Mucosa of rectum (tissue), 2 donors: ENCODE measurements around the gene HMBS.
A peak's percentile ranks its signal among the peaks of the same experiment; 100 is the strongest.

Experiments
- H3K27ac ChIP-seq, 2 donors: one replicate each; pipeline ENCODE4 v1.7.0; 2013; ENCODE audit warnings: inconsistent platforms in 2 of 2, low read depth in 2 of 2, low read length in 2 of 2
- H3K27me3 ChIP-seq, 2 donors: one replicate each; pipeline ENCODE4 v1.7.0; 2013; ENCODE audit warnings: low read length in 2 of 2; ENCODE audit not compliant: control insufficient read depth in 2 of 2, insufficient read depth in 2 of 2
- H3K36me3 ChIP-seq, 2 donors: one replicate each; pipeline ENCODE4 v1.7.0; 2013; ENCODE audit warnings: low read length in 2 of 2; ENCODE audit not compliant: control insufficient read depth in 2 of 2, insufficient read depth in 2 of 2
- H3K4me1 ChIP-seq, 2 donors: one replicate each; pipeline ENCODE4 v1.7.0; 2013; ENCODE audit warnings: low read length in 2 of 2, mild to moderate bottlenecking in 1 of 2; ENCODE audit not compliant: control insufficient read depth in 2 of 2, insufficient read depth in 2 of 2
- H3K4me3 ChIP-seq, 2 donors: one replicate each; pipeline ENCODE4 v1.7.0; 2013; ENCODE audit warnings: low read length in 2 of 2
- H3K9ac ChIP-seq, 2 donors: one replicate each; pipeline ENCODE4 v1.7.0; 2013; ENCODE audit warnings: low read length in 2 of 2, low read depth in 1 of 2, mild to moderate bottlenecking in 1 of 2
- H3K9me3 ChIP-seq, 2 donors: one replicate each; pipeline ENCODE4 v1.7.0; 2013; ENCODE audit warnings: low read length in 2 of 2; ENCODE audit not compliant: control insufficient read depth in 2 of 2
- donor health status: healthy.
- donor health status: Normal muscosa, but diverticular disease.

HMBS gene

GRCh38 chr11:119108857-119109221 is 24.2 kb downstream of the HMBS start:
- Histone ChIP-seq H3K4me1 (peaks cover 15 to 26% of the 10 kb centered on the region in 2 donors), H3K9me3 (no peaks in the 10 kb centered on the region), H3K27me3 (no peaks in the 10 kb centered on the region), H3K36me3 (peaks cover 28 to 37% of the 10 kb centered on the region in 2 donors), H3K4me3 (peak overlapping the region; percentile 80 to 89), H3K9ac (no peak overlapping the region), H3K27ac (peak overlapping the region; percentile 78 to 79)

DNA sequence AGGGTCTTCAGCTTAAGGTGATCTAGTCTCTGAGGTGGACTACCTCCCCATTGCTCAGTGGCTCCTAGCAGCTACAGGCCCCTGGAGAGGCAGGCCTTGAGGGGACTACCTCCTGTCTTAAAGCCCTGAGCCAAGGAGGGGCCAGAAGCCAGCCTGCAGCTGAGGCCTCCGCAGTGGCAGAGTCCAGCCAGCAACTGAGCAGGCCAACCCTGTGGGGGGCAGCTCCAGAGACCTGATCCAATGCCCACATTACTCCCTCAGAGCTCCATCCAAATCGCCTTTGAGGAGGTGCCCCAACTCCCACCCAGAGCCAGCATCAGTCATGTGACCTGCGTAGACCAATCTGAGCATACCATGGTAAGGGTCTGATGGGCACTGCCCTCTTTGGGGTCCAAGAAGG is 25.2 kb downstream of the HMBS start:
- Histone ChIP-seq H3K27ac (no peak overlapping the region), H3K4me1 (peaks cover 15 to 26% of the 10 kb centered on the region in 2 donors)

GRCh38 chr11:119110439-119110838 is 25.8 kb downstream of the HMBS start:
- no peaks in the 10 kb centered on the region for H3K27me3 ChIP-seq
- H3K27ac ChIP-seq: no peak overlapping the region
- no peaks in the 10 kb centered on the region for H3K9me3 ChIP-seq
- H3K4me1 ChIP-seq: peaks cover 15 to 26% of the 10 kb centered on the region in 2 donors
- H3K4me3 ChIP-seq: no peak overlapping the region
- peaks cover 37 to 45% of the 10 kb centered on the region in 2 donors for H3K36me3 ChIP-seq
- H3K9ac ChIP-seq: no peak overlapping the region

More for the DNA sequence above, 25.2 kb downstream of the HMBS start:
- Histone ChIP-seq H3K27me3 (no peaks in the 10 kb centered on the region), H3K36me3 (peaks cover 34 to 43% of the 10 kb centered on the region in 2 donors), H3K4me3 (peak overlapping the region in 1 of 2 donors; percentile 13), H3K9ac (peak overlapping the region in 1 of 2 donors; percentile 6), H3K9me3 (no peaks in the 10 kb centered on the region)

DNA sequence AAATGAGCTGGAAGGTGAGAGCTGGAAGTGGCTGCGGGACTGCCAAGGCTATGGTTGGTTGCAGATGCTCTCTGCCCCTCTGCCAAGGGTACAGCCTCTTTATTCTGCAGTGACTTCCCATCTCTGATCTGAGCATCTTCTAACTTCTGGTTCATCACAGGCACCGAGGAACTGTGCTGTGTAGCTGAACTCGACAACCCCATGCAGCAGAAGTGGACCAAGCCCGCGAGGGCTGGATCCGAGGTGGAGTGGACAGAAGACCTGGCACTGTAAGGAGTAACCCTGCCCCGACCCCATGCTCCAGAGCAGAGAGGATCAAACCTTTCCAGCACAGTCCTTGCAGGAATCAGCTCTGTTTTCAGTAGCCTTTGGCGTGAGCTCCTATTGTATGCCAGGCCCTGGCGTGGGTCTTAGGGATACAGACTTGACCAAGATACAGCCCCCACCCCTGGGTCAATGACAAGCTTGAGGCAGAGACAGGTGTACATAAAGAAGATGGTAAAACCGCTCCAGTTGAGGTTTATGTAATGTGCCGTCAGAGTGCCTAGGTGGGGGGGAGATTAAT is 26.8 kb downstream of the HMBS start:
- H3K4me3 ChIP-seq: no peak overlapping the region
- H3K27ac ChIP-seq: no peak overlapping the region
- H3K9ac ChIP-seq: no peak overlapping the region
- peaks cover 43 to 51% of the 10 kb centered on the region in 2 donors for H3K36me3 ChIP-seq
- H3K27me3 ChIP-seq: no peaks in the 10 kb centered on the region
- peaks cover 11 to 22% of the 10 kb centered on the region in 2 donors for H3K4me1 ChIP-seq
- no peaks in the 10 kb centered on the region for H3K9me3 ChIP-seq

GRCh38 chr11:119112314-119113020 is 27.8 kb downstream of the HMBS start:
- no peak overlapping the region for H3K9ac ChIP-seq
- H3K27me3 ChIP-seq: no peaks in the 10 kb centered on the region
- no peak overlapping the region for H3K27ac ChIP-seq
- H3K36me3 ChIP-seq: peaks cover 43 to 56% of the 10 kb centered on the region in 2 donors
- H3K4me3 ChIP-seq: no peak overlapping the region
- H3K9me3 ChIP-seq: no peaks in the 10 kb centered on the region
- H3K4me1 ChIP-seq: peaks cover 9 to 17% of the 10 kb centered on the region in 2 donors

DNA sequence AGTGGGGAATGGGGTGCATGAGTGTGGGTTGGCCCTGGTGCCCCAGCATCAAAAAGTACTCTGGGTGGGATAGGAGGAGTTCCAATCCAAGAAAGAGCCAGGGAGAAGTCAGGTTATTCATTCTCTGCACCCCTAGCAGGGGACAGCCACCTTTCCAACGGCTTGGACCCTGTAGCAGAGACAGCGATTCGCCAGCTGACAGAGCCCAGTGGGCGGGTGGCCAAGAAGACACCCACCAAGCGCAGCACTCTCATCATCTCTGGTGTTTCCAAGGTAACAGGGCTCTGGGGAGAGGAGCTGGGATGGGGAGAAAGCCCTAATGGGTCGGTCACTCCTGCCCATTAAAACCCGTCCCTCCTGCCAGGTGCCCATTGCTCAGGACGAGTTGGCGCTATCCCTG is 29.0 kb downstream of the HMBS start:
- H3K36me3 ChIP-seq: peaks cover 43 to 59% of the 10 kb centered on the region in 2 donors
- no peaks in the 10 kb centered on the region for H3K9me3 ChIP-seq
- no peak overlapping the region for H3K4me3 ChIP-seq
- peaks cover 8 to 9% of the 10 kb centered on the region in 2 donors for H3K4me1 ChIP-seq
- H3K27ac ChIP-seq: no peak overlapping the region
- no peaks in the 10 kb centered on the region for H3K27me3 ChIP-seq
- no peak overlapping the region for H3K9ac ChIP-seq

- Histone ChIP-seq H3K4me1 (peaks cover 2 to 4% of the 10 kb centered on the region in 2 donors), H3K9me3 (no peaks in the 10 kb centered on the region), H3K27me3 (no peaks in the 10 kb centered on the region), H3K36me3 (peaks cover 41 to 59% of the 10 kb centered on the region in 2 donors), H3K27ac (no peak overlapping the region), H3K4me3 (no peak overlapping the region), H3K9ac (no peak overlapping the region)
These were observed 29.7 kb downstream of the HMBS start for GRCh38 chr11:119114351-119114750.

DNA sequence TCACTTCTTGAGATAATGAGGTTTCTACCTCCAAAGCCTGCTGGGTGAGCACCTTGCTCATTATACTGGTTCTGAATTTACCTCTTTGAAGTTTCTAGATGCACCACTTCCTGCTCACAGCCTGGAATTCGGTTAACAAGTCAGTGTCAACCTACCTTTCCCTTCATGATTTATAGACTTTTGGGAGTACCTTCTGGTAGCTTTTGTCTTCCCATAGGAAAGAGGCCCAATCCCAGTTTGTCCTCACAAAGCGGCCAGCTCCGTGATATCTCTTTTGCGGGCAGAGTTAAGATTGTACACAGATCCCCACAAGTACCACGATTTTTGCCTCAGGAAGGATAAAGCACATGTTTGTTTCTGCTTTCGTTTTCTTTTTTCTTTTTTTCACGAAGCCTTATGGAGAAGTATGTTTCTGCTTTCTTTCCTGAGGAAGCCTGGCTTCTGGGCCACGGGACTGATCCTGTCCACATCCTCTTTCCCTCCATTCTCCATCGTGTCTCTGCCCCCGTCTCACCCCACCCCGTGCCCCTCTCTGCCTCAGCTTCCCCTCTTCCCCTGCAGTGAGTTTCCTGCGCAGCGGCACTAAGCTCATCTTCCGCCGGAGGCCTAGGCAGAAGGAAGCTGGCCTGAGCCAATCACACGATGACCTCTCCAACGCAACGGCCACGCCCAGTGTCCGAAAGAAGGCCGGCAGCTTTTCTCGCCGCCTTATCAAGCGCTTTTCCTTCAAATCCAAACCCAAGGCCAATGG is 31.0 kb downstream of the HMBS start:
- Histone ChIP-seq H3K9me3 (no peaks in the 10 kb centered on the region), H3K27ac (peak overlapping the region; percentile 37 to 71), H3K4me1 (peaks cover 3 to 5% of the 10 kb centered on the region in 2 donors), H3K4me3 (no peak overlapping the region), H3K36me3 (peaks cover 40 to 49% of the 10 kb centered on the region in 2 donors), H3K9ac (no peak overlapping the region), H3K27me3 (no peaks in the 10 kb centered on the region)

GRCh38 chr11:119116235-119116594 is 31.5 kb downstream of the HMBS start:
- Histone ChIP-seq H3K9me3 (no peaks in the 10 kb centered on the region), H3K36me3 (peaks cover 34 to 43% of the 10 kb centered on the region in 2 donors), H3K4me3 (no peak overlapping the region), H3K9ac (no peak overlapping the region), H3K27ac (peak overlapping the region; percentile 37 to 71), H3K4me1 (peaks cover 6 to 9% of the 10 kb centered on the region in 2 donors), H3K27me3 (no peaks in the 10 kb centered on the region)

DNA sequence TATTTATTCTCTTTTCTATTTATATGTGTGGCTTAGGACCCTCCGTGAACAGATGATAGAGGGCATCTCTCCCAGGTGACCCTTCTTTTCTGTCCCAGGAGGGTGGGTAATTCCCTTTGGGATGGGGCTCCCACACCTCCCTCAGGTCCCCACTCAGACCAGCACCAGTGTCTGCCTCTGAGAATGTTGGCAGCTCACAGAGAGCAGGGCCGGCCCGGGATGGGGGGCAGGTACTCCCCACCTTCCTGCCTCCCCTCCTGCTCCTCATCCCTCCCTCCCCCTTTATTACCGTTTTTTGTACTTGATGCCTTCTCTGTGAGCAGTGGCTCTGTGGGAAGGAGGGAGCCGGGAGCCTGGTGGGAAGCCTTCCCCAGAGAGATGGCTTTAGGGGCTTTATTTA is 31.9 kb downstream of the HMBS start:
- Histone ChIP-seq H3K9me3 (no peaks in the 10 kb centered on the region), H3K36me3 (peaks cover 30 to 40% of the 10 kb centered on the region in 2 donors), H3K9ac (no peak overlapping the region), H3K4me1 (peaks cover 6 to 9% of the 10 kb centered on the region in 2 donors), H3K27me3 (no peaks in the 10 kb centered on the region), H3K4me3 (no peak overlapping the region), H3K27ac (peak overlapping the region in 1 of 2 donors; percentile 71)
